GM20000 (cell line): Measurements from ENCODE around the gene TTC13.

Source experiments
- DNase-seq: peaks from one replicate; pipeline ENCODE4 v3.0.0; 2012; ENCODE audit warnings: low spot score
- TF ChIP-seq, protein P1 (sequence below): IDR thresholded peaks from 2 replicates; pipeline ENCODE4 v1.5.1; 2012; ENCODE audit warnings: mild to moderate bottlenecking, control low read depth; ENCODE audit errors: extremely low read depth, missing control alignments

Gene TTC13

DNA sequence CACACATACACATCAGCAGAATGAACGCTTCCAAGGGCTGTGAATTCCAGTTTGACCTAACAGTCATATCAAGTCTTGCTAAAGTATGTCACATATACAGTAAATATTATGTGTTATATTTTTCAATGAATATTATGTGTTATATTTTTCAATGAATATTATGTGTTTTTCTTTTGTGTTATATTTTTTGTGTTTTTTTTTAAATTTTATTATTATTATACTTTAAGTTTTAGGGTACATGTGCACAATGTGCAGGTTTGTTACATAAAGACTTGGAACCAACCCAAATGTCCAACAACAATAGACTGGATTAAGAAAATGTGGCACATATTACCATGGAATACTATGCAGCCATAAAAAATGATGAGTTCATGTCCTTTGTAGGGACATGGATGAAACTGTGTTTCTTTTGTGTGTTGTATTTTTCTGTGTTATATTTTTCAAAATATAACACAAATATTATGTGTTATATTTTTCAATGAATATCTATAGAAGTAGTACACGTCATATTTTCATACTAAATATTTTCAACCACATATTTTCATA, 35.5 kb downstream of the TTC13 start:
- no peak for DNase-seq
- TF ChIP-seq, protein P1, sequence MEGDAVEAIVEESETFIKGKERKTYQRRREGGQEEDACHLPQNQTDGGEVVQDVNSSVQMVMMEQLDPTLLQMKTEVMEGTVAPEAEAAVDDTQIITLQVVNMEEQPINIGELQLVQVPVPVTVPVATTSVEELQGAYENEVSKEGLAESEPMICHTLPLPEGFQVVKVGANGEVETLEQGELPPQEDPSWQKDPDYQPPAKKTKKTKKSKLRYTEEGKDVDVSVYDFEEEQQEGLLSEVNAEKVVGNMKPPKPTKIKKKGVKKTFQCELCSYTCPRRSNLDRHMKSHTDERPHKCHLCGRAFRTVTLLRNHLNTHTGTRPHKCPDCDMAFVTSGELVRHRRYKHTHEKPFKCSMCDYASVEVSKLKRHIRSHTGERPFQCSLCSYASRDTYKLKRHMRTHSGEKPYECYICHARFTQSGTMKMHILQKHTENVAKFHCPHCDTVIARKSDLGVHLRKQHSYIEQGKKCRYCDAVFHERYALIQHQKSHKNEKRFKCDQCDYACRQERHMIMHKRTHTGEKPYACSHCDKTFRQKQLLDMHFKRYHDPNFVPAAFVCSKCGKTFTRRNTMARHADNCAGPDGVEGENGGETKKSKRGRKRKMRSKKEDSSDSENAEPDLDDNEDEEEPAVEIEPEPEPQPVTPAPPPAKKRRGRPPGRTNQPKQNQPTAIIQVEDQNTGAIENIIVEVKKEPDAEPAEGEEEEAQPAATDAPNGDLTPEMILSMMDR, result no peak

DNA sequence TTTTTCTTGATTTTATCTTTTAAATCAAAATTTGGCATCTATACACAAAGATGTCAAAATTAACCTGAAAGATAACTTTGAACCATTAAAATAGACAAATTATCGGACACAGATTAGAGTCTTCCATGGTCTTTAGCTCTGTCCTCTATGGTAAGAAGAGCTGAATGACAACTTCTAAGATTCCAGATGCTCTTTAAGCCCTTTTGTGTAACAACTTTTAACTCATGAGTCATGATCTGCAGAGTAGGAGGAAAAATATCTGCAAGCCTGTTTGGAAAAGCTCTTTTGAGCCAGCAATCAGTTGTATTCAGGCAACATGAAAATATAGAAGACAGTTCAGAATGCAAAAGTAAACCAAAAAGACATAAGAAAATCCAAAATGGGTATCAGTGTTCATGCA, 37.8 kb downstream of the TTC13 start:
- TF ChIP-seq, protein P1, result no peak
- no peak for DNase-seq

DNA sequence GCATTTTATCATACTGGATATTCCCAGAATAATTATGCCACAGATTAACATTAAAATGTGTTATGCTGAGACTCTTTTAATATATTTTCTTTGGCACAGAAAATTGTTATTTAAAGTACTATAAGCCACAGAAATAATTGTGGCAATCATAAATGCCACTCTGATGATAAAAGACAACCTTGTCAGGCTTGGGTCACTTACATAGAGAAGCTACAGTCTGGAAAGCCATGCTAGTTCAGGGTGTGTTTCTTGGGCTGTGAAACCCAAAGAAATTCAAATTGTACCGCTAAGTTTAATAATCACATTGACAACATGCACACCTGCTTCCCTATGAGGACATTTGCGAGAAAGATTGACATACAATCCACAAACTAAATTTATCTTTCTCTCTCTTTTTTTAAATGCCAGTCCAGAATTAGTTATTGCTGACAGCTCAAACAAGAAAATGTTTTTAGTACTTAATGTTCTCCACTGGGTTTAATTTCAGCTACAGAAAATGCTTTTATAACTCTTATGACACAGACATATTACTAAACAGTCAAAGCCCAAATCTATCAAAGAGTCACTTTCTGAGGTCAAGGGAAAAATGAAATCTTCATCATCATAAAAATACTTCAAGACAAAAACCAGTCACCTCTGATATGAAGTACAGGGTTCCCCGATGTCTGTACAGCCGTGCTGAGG, 38.7 kb downstream of the TTC13 start:
- TF ChIP-seq, protein P1, result no peak

DNA sequence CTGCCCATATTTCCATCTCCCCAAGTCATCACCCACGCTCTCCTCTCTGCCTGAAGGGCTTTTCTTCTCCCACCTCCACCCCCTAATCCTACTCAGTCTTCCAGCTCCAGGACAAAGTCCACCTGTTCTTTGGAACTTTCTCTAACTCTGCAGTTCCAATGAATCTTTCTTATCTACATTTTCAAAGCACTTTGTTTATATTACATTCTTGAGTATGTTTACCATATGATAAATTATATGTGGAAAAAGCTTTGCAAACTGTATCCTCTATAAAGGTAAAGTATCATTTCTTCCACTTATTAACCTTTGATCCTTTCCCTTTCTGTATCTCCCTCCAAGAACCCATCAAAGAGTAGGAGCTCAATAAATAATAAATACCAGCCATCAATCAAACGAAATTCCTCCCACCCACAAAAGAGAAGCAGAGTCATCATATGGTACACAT, 39.7 kb downstream of the TTC13 start:
- TF ChIP-seq, protein P1, result no peak

More for the DNA sequence above, 38.7 kb downstream of the TTC13 start:
- DNase-seq, result no peak

DNA sequence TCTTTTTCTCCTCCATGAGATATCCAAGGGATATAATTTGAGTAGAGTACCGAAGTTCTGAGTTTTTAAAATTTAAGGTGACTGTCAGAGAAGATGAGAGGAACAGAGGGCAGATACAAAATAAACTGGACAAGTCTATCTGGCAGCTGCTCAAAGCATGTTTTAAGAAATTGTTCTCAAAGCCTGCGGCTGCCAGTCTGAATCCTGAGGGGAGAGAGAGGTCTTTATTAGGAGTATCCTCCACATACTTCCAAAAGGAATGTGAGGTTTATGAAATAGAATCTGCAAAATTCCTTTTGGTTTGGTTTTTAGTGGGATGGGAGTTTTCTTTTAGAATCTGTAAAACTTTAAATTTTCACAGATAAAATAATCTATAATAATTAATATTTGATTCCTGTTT, 41.3 kb downstream of the TTC13 start:
- DNase-seq, result no peak
- TF ChIP-seq, protein P1, result no peak

More for the DNA sequence above, 39.7 kb downstream of the TTC13 start:
- no peak for DNase-seq

DNA sequence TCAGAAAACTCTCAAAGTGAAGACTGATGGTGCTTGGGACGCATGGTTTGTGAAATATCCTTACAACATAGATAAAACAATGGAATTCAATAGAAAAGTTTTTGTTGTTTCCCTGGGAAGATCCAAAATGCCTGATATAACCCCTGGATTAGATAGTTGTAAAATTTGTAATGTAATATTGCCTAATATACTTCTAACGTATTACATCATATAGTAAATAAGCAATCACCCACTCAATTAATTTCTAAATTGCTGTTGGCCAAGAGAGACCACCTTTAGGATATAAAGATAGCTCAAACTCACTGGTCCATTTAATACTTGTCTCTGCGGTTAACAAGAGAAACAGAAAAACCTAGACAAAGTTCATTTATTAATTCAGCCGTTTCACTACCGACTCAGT, 42.2 kb downstream of the TTC13 start:
- no peak for DNase-seq
- TF ChIP-seq, protein P1, result no peak

DNA sequence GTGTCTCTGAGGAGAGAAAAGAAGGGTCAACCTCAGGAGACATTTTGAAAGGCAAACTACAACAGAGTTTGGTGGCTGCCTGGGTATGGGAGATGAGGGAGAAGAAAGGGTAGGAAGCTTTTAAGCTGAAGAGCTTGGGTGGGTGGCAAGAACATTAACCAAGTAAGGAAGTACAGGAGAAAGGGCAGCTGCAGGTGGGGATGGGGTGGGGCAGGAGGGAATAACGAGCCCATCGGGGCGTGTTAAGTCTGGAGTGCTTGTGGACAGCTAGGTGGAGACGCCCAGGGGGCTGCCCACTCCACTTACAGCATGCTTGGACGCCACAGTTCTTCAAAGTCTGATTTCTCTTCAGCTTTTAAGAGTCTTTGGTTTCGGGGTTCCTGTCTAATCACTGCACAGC, 42.8 kb downstream of the TTC13 start:
- TF ChIP-seq, protein P1, result no peak
- DNase-seq, result no peak
